HL-60 (cell line): ENCODE measurements around the gene NPC2.

Experiments used
- CTCF ChIP-seq: IDR thresholded peaks from one replicate; pipeline ENCODE4 v1.5.1; 2011; ENCODE audit warnings: low read length, control low read depth, inconsistent platforms; ENCODE audit not compliant: insufficient read depth
- GABPA ChIP-seq: IDR thresholded peaks from 2 replicates; pipeline ENCODE4 v1.6.1; 2012; ENCODE audit warnings: low read depth
- POLR2AphosphoS5 ChIP-seq: IDR thresholded peaks from 2 replicates; pipeline ENCODE4 v1.6.1; 2012; ENCODE audit warnings: low read depth
- REST ChIP-seq: IDR thresholded peaks from 2 replicates; pipeline ENCODE4 v1.6.1; 2012; ENCODE audit warnings: low read depth; ENCODE audit not compliant: insufficient replicate concordance

- no peak for TF ChIP-seq CTCF
- TF ChIP-seq GABPA: no peak
- TF ChIP-seq POLR2AphosphoS5: no peak
- TF ChIP-seq REST: no peak
These were observed 31.7 kb upstream of the NPC2 start for GRCh38 chr14:74524812-74525135.
